Prostate gland (tissue), 2 donors: Measurements from ENCODE around the gene CNKSR3. TPM values are rescaled to one million over a fixed set of nuclear protein-coding genes. Genes with fewer than 3 reads are reported as not detected.

Experiments used
- DNase-seq: peaks from one replicate; pipeline ENCODE4 v3.0.0-alpha.2; 2019; ENCODE audit warnings: low spot score
- H3K27ac ChIP-seq, 2 donors: fragments of 200-600 bp; sonication (generic); 2 replicates each; pipeline ENCODE4 v1.5.1; 2017 to 2019
- H3K27me3 ChIP-seq: fragments of 200-600 bp; sonication (generic); replicated peaks from 2 replicates; pipeline ENCODE4 v1.5.1; 2019; ENCODE audit not compliant: insufficient read depth
- H3K36me3 ChIP-seq, 2 donors: fragments of 200-600 bp; sonication (generic); 1 replicate in 1 of 2; 2 replicates in 1 of 2; pipeline versions ENCODE4 v1.5.1 to v1.8.1; 2017 to 2019
- H3K4me1 ChIP-seq: fragments of 200-600 bp; sonication (generic); replicated peaks from 2 replicates; pipeline ENCODE4 v1.5.1; 2019
- H3K4me3 ChIP-seq, 2 donors: fragments of 200-600 bp; sonication (generic); 2 replicates each; pipeline ENCODE4 v1.5.1; 2017 to 2019
- H3K9me3 ChIP-seq: fragments of 200-600 bp; sonication (generic); 2 replicates; pipeline ENCODE4 v1.5.1; 2017
- CTCF ChIP-seq, 4 experiments: fragments of 200-600 bp in 2 of 4; fragments of 450-650 bp in 2 of 4; sonication (generic) in 2 of 4; IDR thresholded peaks; 1 replicate in 3 of 4; 2 replicates in 1 of 4; pipeline ENCODE4 v1.5.1; 2016 to 2019; ENCODE audit warnings: antibody characterized with exemption in 4 of 4, mild to moderate bottlenecking in 2 of 4, moderate library complexity in 2 of 4
- POLR2A ChIP-seq: fragments of 450-650 bp; IDR thresholded peaks from one replicate; pipeline ENCODE4 v1.6.1; 2016; ENCODE audit warnings: antibody characterized with exemption, mild to moderate bottlenecking
- POLR2AphosphoS5 ChIP-seq: sonication (generic); formaldehyde crosslinking; IDR thresholded peaks from one replicate; pipeline ENCODE4 v1.6.1; 2017; ENCODE audit warnings: antibody characterized with exemption
- WGBS: methylation state at CpG from one replicate; pipeline ENCODE4 v1.1.5; 2018; 5-methylcytosine and 5-hydroxymethylcytosine counted together
- intact Hi-C: fragments of 100-400 bp; cut with DNase I; formaldehyde crosslinking; loops from one replicate; pipeline ENCODE4 v1.14.2; 2022
- total RNA-seq, 2 donors: library from RNA; depleted of rRNA; stranded (reverse); fragments of >200 nt; gene quantifications; one replicate each; pipeline ENCODE4 v1.1.0, GENCODE V29; 2016

Gene CNKSR3
- total RNA-seq, 2 donors from 2014 or later, result 8.7 to 23.5 TPM

DNA sequence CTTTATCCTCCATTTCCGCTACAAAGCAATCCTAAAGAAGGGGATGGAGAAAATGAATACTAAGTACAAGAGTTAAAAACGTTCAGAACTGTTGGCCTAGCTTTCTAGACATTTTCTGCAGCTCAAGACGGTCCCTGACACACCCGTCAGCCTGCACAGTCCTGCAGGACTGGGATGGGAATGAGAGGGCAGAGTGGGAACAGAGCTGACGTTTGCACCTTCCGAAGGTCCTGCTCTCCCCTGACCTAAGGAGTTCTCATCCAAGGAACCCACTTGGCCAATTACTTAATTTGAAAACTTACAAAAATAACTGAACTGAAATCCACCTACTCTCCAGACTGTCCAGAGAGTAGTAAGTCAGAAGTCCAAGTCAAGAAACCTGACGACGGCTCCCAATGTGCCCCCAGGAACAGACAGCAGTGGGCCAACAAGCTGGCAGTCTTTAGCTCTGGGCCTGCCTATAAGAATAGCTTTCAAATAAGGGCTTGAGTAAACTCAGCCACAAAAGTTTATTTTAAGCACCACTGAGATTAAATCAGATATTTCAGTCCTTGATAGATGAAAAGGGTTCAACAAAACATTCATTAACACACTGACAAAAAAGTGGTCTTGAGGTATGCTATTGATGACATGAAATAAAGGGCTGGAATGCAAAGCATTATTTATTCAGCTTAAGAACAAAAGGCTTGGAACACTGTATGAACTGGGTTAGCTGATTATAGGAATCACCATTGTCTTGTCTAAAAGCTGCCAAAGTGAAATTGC, 76.8 kb downstream of the CNKSR3 start:
- 44% methylated on average over 8 of the region's 8 CpGs for WGBS
- H3K4me3 ChIP-seq, result no peak overlapping the region
- TF ChIP-seq POLR2A, result no peak
- TF ChIP-seq CTCF (IDR thresholded peaks at IDR 0.05), result no peak
- no peak for TF ChIP-seq POLR2AphosphoS5
- no peak for DNase-seq
- H3K36me3 ChIP-seq, result no peaks in the 10 kb centered on the region
- intact Hi-C loops, result no loop called here
- no peak overlapping the region for H3K27ac ChIP-seq
- no peaks in the 10 kb centered on the region for H3K9me3 ChIP-seq
- H3K4me1 ChIP-seq, result no peaks in the 10 kb centered on the region
- H3K27me3 ChIP-seq, result no peaks in the 10 kb centered on the region

GRCh38 chr6:154432533-154433476, 77.7 kb downstream of the CNKSR3 start:
- Histone ChIP-seq H3K27ac (no peak overlapping the region), H3K9me3 (no peaks in the 10 kb centered on the region), H3K4me3 (no peak overlapping the region), H3K36me3 (no peaks in the 10 kb centered on the region), H3K4me1 (no peaks in the 10 kb centered on the region), H3K27me3 (no peaks in the 10 kb centered on the region)
- no peak for DNase-seq
- TF ChIP-seq POLR2AphosphoS5 (no peak), POLR2A (no peak), CTCF (IDR thresholded peaks at IDR 0.05) (no peak)
- intact Hi-C loops, result no loop called here
- 56% methylated on average over 3 of the region's 3 CpGs for WGBS

- H3K4me1 ChIP-seq, result no peaks in the 10 kb centered on the region
- H3K36me3 ChIP-seq, result no peaks in the 10 kb centered on the region
- TF ChIP-seq POLR2AphosphoS5 (no peak), POLR2A (no peak)
- no peaks in the 10 kb centered on the region for H3K27me3 ChIP-seq
- 63% methylated on average over 1 of the region's 1 CpG for WGBS
- no peak overlapping the region for H3K27ac ChIP-seq
- no peaks in the 10 kb centered on the region for H3K9me3 ChIP-seq
- intact Hi-C loops, result no loop called here
- H3K4me3 ChIP-seq, result no peak overlapping the region
- DNase-seq, result no peak
Measured at GRCh38 chr6:154430481-154430919, 80.0 kb downstream of the CNKSR3 start.

- Histone ChIP-seq H3K36me3 (no peaks in the 10 kb centered on the region), H3K4me3 (no peak overlapping the region), H3K4me1 (no peaks in the 10 kb centered on the region), H3K27ac (no peak overlapping the region), H3K27me3 (no peaks in the 10 kb centered on the region), H3K9me3 (no peaks in the 10 kb centered on the region)
- intact Hi-C loops, result no loop called here
- 92% methylated on average over 5 of the region's 5 CpGs for WGBS
- no peak for TF ChIP-seq POLR2AphosphoS5
- no peak for TF ChIP-seq CTCF (IDR thresholded peaks at IDR 0.05)
- TF ChIP-seq POLR2A, result no peak
- DNase-seq, result no peak
Measured at GRCh38 chr6:154429711-154430110, 80.8 kb downstream of the CNKSR3 start.

- intact Hi-C loops, result no loop called here
- Histone ChIP-seq H3K27ac (no peak overlapping the region), H3K27me3 (no peaks in the 10 kb centered on the region)
Measured at GRCh38 chr6:154428897-154429296, 81.6 kb downstream of the CNKSR3 start.

More at GRCh38 chr6:154428897-154429296, 81.6 kb downstream of the CNKSR3 start:
- Histone ChIP-seq H3K9me3 (no peaks in the 10 kb centered on the region), H3K4me1 (no peaks in the 10 kb centered on the region), H3K4me3 (no peak overlapping the region), H3K36me3 (no peaks in the 10 kb centered on the region)
- DNase-seq, result no peak
- WGBS, result 85% methylated on average over 3 of the region's 3 CpGs
- TF ChIP-seq POLR2A (no peak), CTCF (IDR thresholded peaks at IDR 0.05) (no peak), POLR2AphosphoS5 (no peak)
